GM18502 (cell line): ENCODE results near the gene RDH11.
"Not testable (repeated sequence)": the region's sequence is repeated elsewhere in the genome, so short reads cannot be mapped to it uniquely, and the experiment has no call there.

ENCODE experiments used
- ATAC-seq: cut with Tn5 transposase; IDR thresholded peaks from one replicate; pipeline ENCODE4 v1.9.1; 2021; ENCODE audit warnings: mild to moderate bottlenecking; ENCODE audit not compliant: unreplicated experiment, poor library complexity

Gene RDH11

GRCh38 chr14:67705211-67705610, 9.6 kb upstream of the RDH11 start:
- no peak for ATAC-seq

GRCh38 chr14:67704484-67705089, 9.0 kb upstream of the RDH11 start:
- no peak for ATAC-seq

DNA sequence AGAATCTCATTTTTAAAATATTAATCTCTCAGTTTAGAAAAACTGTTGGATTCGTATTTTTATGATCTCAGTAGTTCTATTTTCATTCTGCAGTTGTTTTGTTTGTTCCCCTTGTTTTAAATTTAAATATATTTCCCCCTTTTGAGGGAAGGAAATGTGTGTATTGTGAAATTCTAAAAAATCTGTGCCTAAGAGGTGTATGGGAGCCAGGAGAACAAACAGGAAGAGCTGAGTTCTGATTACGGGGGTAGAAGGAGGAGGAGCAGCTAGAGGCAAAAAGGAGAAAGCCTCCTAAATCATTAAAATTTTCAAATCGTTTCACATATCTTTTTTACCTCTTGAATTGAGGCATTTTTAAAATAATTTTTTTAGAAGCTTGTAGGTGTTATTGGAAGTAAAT, 8.4 kb upstream of the RDH11 start:
- no peak for ATAC-seq

- ATAC-seq = not testable (repeated sequence)
These were observed 5.9 kb upstream of the RDH11 start, which contains the start of gene RDH12 for GRCh38 chr14:67701492-67701891. Gene RDH12, plus strand, starts transcription at chr14:67701886. Its CDS starts 20,757 bp downstream, at chr14:67722643.

DNA sequence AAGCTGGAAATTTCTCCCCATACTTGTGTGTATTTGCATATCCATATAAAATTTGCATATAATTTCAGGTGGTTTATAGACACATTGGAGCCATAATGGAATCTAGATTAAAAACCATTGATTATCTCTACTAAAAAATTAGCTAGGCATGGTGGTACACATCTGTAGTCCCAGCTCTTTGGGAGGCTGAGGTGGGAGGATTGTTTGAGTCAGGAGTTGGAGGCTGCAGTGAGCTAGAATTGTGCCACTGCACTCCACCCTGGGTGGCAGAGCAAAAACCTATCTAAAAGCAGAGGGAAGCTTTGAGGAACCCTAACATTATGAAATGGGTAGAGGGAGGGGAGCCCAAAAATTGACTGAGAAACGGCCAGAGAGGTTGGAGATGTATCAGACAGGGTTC, 2.6 kb upstream of the RDH11 start:
- no peak for ATAC-seq

- ATAC-seq = no peak
These were observed 1.4 kb upstream of the RDH11 start for GRCh38 chr14:67697006-67697405.

GRCh38 chr14:67694791-67695393, 672 bp downstream of the RDH11 start:
- ATAC-seq = peak; percentile 91

GRCh38 chr14:67690011-67690410, 5.6 kb downstream of the RDH11 start:
- ATAC-seq = no peak

DNA sequence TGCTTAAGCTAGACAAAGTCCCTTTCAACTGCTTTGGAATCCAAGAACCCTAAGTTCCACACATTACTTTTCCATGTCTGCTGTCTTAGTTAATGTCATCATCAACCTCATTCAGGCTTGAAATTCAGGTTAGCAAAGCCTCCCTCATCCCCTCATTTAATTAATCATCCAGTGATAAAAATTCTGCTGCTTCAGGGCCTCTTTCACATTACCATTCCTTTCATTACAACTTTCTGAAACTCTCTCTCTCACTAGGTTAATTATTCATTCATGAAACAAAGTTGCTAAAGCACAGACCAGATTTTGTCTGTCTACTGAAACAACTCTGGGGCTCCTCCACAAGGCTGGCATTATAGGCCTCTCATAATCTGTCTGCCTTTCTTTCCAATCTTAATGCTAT, 11.7 kb downstream of the RDH11 start:
- ATAC-seq = no peak

DNA sequence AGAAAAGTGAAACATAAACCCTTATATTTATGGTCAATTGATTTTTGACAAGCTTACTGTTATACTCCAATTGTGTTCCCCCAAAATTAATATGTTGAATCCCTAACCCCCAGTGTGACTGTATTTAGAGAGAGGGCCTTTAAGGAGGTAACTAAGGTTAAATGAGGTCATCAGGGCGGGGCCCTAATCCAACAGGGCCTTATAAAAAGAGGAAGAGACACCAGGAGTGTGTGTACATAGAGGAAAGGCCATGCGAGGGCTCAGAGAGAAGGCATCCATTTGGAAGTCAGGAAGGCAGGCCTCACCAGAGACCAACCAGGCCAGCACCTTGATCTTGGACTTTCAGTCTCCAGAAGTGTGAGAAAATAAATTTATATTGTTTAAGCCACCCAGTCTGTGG, 14.6 kb downstream of the RDH11 start:
- ATAC-seq = no peak

DNA sequence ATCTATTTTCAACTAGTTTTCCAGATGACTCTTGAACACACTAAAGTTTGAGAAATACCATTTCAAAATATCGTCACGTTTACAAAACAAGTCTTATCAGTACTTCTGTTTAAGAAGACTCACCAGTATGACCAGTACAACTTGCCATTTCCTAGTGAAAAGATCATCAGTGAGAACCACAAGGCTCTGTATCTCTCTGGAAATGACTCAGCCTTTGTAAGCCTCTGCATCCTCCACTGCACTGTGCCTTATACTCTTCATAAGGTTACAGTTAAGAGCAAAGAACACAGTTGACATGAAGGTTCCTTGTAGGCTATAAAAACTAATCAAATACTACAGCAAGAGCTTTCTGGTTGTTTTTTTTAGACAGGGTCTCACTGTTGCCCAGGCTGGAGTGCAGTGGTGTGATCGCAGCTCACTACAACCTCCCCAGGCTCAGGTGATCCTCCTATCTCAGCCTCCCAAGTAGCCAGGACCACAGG, 15.4 kb downstream of the RDH11 start:
- peak; percentile 99 for ATAC-seq

- ATAC-seq = no peak
These were observed 16.6 kb downstream of the RDH11 start for GRCh38 chr14:67679006-67679405.

DNA sequence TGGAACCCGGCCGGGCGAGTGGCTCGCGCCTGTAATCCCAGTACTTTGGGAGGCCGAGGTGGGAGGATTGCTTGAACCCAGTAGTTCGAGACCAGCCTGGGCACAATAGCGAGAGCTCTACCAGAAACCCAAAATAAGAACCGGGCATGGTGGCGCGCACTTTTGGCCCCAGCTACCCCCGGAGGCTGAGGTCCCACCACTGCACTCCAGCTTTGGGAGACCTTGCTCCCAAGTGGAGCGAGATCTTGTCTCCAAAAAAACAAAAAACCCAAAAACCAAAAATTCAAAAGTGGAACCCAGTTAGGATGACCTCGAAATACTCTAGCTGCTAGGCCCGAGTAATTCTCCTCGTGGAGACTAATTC, 20.4 kb downstream of the RDH11 start:
- no peak for ATAC-seq

DNA sequence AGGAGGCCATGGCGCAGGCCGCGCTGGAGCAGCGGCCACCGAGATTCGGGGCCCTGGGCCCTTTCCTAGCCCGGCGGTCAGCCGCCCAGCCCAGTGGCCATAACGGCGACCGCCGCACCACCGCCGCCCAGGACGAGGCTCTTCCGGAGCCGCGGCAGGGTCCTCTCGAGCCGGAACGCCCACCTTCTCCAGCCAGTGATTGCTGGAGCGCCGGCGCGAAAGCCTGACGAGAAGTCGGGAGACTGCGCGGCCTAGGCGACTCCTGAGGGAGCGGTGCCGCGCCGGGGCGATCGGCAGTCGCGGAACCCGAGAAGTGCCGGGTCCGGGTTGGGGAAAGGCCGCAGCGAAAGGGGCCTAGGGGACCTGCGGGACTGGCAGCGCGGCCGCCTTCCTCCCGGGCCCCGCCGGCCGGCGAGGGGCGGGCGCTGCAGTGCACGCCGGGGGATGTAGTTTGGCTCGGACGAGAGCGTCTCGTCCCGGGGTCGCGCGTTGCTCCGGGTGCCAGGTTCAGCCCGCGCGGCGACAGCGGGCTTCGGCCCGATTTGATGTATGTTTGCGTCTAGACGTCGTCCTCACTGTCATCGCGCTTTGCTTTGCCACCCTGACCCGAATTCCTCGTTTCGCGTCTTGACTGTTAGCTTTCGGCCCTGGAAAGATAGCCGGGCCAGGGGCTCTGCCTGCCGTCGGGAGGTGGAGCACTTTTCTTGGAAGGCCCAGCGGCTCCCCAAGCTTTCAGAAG, 20.9 kb downstream of the RDH11 start, which contains the start of gene VTI1B:
Gene VTI1B (minus strand): TSS at position 153 of the 739 bp plus-strand sequence. CDS start 143 bp downstream, at position 10.
- ATAC-seq = peak; percentile 90

DNA sequence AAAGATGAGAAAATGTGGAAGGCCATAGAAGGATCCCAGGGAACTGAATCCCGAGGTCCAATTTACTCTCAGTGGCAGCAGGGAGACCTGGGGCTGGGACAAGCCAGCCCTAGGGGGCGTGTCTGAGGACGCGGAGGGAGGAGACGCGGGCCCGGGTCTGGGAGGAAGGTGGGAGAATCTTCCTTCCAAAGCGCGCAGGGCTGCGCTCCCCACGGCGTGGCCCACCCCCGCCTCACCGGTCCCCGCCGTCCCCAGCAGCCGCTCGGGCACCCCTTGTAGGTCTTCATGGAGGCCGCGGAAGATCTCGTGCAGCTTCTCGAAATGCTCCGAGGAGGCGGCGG, 21.5 kb downstream of the RDH11 start:
- ATAC-seq = peak; percentile 55

GRCh38 chr14:67673451-67673850, 22.1 kb downstream of the RDH11 start:
- ATAC-seq = no peak

GRCh38 chr14:67668559-67668958, 27.0 kb downstream of the RDH11 start:
- no peak for ATAC-seq

DNA sequence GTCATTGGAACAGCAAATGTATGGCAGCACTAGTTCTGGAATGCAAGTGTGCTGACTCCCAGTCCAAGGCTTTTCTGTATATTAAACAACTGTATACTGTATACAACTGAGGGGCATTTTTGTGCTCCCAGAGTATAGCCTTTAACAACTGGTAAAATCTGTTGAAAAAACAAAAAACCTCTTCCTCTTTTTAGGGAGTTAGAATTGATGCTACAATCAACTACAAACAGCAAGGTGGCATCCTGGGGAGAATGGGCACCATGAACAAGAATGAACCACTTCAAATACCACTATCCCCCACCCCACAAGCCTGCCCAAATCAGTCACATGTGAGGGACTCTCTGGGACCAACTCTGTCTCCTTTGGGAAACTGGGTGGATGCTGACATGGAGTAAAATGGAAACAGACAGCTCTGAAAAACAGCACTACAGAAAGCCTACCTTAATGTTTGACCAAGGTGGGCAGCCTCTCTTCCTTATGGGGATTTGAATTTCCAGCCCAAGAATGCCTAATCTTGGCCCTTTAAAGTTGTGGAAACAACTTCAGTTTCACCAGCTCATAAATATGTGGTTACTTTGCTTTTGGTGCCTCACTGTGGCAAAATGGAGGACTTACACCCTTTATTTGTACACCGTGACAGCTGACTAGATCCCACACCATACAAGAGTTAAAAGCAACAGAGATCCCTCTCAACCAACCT, 28.7 kb downstream of the RDH11 start:
- ATAC-seq = peak; percentile 70

DNA sequence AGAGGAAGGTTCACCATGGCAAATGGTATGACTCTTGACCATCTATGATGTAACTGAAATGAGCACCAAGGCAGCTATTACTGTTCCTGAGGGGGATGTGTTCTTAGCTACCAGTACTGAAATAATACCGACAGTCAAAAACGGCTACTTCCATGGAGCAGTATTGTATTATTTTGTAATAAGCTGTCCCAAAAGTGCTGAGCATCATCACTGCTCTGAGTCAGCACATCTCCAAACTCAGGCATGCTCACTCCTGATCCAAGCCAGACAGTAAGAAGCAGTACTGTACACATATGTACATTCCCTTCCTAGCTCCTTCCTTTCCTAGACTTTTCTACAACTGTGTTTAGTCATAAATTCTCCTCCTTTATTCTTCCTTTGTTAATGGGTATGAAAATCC, 29.7 kb downstream of the RDH11 start:
- no peak for ATAC-seq

DNA sequence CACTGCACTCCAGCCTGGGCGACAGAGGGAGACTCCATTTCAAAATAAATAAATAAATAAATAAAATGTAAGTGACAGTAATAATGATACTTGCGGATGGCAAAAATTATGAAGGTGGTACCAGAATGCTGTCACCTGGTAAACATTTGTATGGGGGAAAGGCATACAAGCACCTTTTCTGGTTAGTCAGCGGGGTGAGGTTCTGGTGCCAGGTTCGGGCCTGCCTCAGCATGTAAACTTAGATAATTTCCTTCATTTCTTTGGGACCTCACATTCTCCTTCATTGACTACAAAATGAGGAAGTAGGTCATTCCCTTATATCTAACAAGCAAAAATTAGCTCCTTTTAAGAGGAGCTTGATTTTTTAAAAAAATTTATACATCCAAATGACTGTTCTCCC, 31.9 kb downstream of the RDH11 start:
- ATAC-seq = no peak
